Neural crest cell (in vitro differentiated cells): ENCODE results near the gene PPM1M. TPM values are rescaled to one million over a fixed set of nuclear protein-coding genes. Genes with fewer than 3 reads are reported as not detected.

Source experiments
- DNase-seq: peaks from one replicate; pipeline ENCODE4 v3.0.0; 2021; ENCODE audit warnings: low read depth, mixed read lengths, low spot score
- H3K27ac Mint-ChIP-seq: one replicate; pipeline ENCODE4 v1.8.0; 2021; ENCODE audit warnings: mild to moderate bottlenecking, mixed read lengths; ENCODE audit not compliant: unreplicated experiment
- H3K27me3 Mint-ChIP-seq: 2 replicates; pipeline ENCODE4 v1.8.0; 2021; ENCODE audit warnings: low read depth, mild to moderate bottlenecking, mixed read lengths
- H3K36me3 Mint-ChIP-seq: 2 replicates; pipeline ENCODE4 v1.8.0; 2021; ENCODE audit warnings: low read depth, mild to moderate bottlenecking, mixed read lengths
- H3K4me1 Mint-ChIP-seq: 2 replicates; pipeline ENCODE4 v1.8.0; 2021; ENCODE audit warnings: mixed read lengths
- H3K4me3 Mint-ChIP-seq: one replicate; pipeline ENCODE4 v1.8.0; 2021; ENCODE audit warnings: mild to moderate bottlenecking, mixed read lengths
- H3K9me3 Mint-ChIP-seq: 2 replicates; pipeline ENCODE4 v1.8.0; 2021; ENCODE audit warnings: mixed read lengths
- CTCF ChIP-seq: fragments of 200-600 bp; sonication (generic); conservative IDR thresholded peaks from 2 replicates; pipeline ENCODE4 v1.5.0; 2021; ENCODE audit warnings: antibody characterized with exemption, mild to moderate bottlenecking
- total RNA-seq: library from RNA; stranded (reverse); gene quantifications from 2 replicates; pipeline ENCODE4 v1.2.1, GENCODE V29; 2021

PPM1M gene
- total RNA-seq, 1 donor from 2014 or later: 4.4 TPM

- TF ChIP-seq CTCF: no peak
- no peaks in the 10 kb centered on the region for H3K27me3 Mint-ChIP-seq
- no peaks in the 10 kb centered on the region for H3K9me3 Mint-ChIP-seq
- H3K27ac Mint-ChIP-seq: no peak overlapping the region
- DNase-seq: no peak
- no peaks in the 10 kb centered on the region for H3K4me1 Mint-ChIP-seq
- H3K36me3 Mint-ChIP-seq: no peaks in the 10 kb centered on the region
- no peak overlapping the region for H3K4me3 Mint-ChIP-seq
Measured at GRCh38 chr3:52229656-52230055, 15.9 kb upstream of the PPM1M start.

GRCh38 chr3:52230461-52230860 is 15.1 kb upstream of the PPM1M start:
- Mint-ChIP-seq H3K27ac (peak overlapping the region; percentile 27), H3K4me1 (no peaks in the 10 kb centered on the region), H3K27me3 (no peaks in the 10 kb centered on the region), H3K36me3 (no peaks in the 10 kb centered on the region), H3K9me3 (no peaks in the 10 kb centered on the region), H3K4me3 (no peak overlapping the region)
- no peak for DNase-seq
- TF ChIP-seq CTCF: no peak

DNA sequence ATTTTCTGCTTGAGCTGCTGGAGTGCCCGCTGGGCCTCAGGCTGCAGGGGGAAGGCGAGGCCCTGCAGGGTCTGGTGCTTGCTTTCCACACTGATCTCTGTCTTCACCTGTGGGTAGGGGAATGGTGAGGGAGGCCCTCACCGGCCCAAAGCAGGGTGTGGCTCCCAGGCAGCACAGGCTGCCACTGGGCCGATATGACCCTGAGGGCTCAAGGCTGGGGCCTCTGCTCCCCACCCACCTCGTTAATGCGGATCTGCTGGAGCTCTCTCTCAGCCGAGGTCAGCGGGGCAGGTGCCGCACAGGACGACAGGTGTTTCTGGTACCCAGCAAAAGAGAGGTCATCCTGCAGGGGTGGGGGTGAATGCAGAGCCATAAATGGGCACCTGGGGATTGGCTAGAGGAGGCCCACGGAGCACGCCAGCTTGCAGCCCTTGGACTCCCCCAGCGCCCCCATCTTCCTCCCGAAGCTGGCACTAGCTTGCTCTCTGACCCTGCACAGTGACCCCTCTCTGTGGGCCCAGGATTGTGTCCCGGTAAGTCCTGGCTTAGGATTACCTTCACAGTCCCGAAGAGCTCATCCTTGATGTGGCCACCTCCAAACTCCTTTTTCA is 14.6 kb upstream of the PPM1M start:
- TF ChIP-seq CTCF: no peak
- Mint-ChIP-seq H3K9me3 (no peaks in the 10 kb centered on the region), H3K36me3 (no peaks in the 10 kb centered on the region), H3K27ac (no peak overlapping the region), H3K27me3 (no peaks in the 10 kb centered on the region), H3K4me3 (no peak overlapping the region), H3K4me1 (no peaks in the 10 kb centered on the region)
- DNase-seq: no peak

- no peaks in the 10 kb centered on the region for H3K4me1 Mint-ChIP-seq
- no peaks in the 10 kb centered on the region for H3K27me3 Mint-ChIP-seq
- no peaks in the 10 kb centered on the region for H3K9me3 Mint-ChIP-seq
- DNase-seq: peak; percentile 69
- H3K27ac Mint-ChIP-seq: no peak overlapping the region
- peak; percentile 84 for TF ChIP-seq CTCF
- no peak overlapping the region for H3K4me3 Mint-ChIP-seq
- H3K36me3 Mint-ChIP-seq: no peaks in the 10 kb centered on the region
Measured at GRCh38 chr3:52231502-52232278, 13.9 kb upstream of the PPM1M start.

DNA sequence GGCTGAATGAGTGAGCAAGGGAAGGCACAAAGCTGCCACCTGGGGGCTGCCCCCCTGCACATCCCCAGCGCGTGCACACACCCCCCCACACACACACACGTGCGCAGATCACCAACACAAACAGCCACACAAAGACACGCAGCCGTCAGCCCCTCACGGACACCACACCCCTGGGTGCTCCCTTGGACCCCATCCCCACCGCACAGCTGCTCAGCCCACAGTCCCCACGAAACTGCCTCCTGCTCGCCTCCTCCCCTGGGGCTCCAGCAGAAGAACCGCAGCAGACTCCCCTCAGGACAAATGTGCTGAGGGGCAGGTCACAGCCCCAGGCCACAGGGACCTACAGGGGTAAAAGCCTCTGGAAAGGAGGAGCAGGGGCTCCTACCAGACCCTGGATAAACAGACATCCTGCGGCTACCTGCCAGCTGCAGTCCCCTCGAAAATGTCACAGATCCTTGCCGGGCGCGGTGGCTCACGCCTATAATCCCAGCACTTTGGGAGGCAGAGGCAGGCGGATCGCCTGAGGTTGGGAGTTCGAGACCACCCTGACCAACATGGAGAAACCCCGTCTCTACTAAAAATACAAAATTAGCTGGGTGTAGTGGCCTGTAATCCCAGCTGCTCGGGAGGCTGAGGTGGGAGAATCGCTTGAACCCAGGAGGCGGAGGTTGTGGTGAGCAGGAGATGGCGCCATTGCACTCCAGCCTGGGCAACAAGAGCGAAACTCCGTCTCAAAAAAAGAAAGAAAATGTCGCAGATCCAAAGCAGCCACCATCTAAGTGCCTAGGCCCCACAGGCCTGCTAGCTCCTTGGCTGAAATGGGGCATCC is 13.1 kb upstream of the PPM1M start:
- Mint-ChIP-seq H3K4me1 (no peaks in the 10 kb centered on the region), H3K36me3 (no peaks in the 10 kb centered on the region), H3K4me3 (no peak overlapping the region), H3K27ac (no peak overlapping the region), H3K27me3 (no peaks in the 10 kb centered on the region), H3K9me3 (no peaks in the 10 kb centered on the region)
- DNase-seq: no peak
- TF ChIP-seq CTCF: peak; percentile 47
